Trophoblast cell (in vitro differentiated cells and primary cell): ENCODE data around the gene STXBP6.
A peak's percentile ranks its signal among the peaks of the same experiment; 100 is the strongest.

Experiments
- DNase-seq, 2 donors: peaks; one replicate each; pipeline ENCODE4 v3.0.0-alpha.2; 2016
- H2AFZ ChIP-seq: 2 replicates; pipeline ENCODE4 v1.6.1; 2013; ENCODE audit warnings: low read length, moderate library complexity, mild to moderate bottlenecking; ENCODE audit not compliant: insufficient read depth, poor library complexity
- H2AK5ac ChIP-seq: 2 replicates; pipeline ENCODE4 v1.6.1; 2013; ENCODE audit warnings: mild to moderate bottlenecking, low read length
- H2BK120ac ChIP-seq: 2 replicates; pipeline ENCODE4 v1.6.1; 2013; ENCODE audit warnings: low read length, mild to moderate bottlenecking, moderate library complexity; ENCODE audit not compliant: insufficient read depth, poor library complexity
- H2BK12ac ChIP-seq: 2 replicates; pipeline ENCODE4 v1.6.1; 2013; ENCODE audit warnings: mild to moderate bottlenecking, low read length, moderate library complexity
- H2BK5ac ChIP-seq: 2 replicates; pipeline ENCODE4 v1.6.1; 2013; ENCODE audit warnings: low read length, low read depth, moderate library complexity, mild to moderate bottlenecking; ENCODE audit not compliant: poor library complexity
- H3K14ac ChIP-seq: 2 replicates; pipeline ENCODE4 v1.6.1; 2013; ENCODE audit warnings: mild to moderate bottlenecking, low read length
- H3K18ac ChIP-seq: 2 replicates; pipeline ENCODE4 v1.6.1; 2013; ENCODE audit warnings: mild to moderate bottlenecking, low read length
- H3K23ac ChIP-seq: 2 replicates; pipeline ENCODE4 v1.6.1; 2013; ENCODE audit warnings: low read length
- H3K27ac ChIP-seq: 2 replicates; pipeline ENCODE4 v1.5.1; 2013; ENCODE audit warnings: low read depth, mild to moderate bottlenecking, inconsistent platforms, low read length, moderate library complexity
- H3K27me3 ChIP-seq: 2 replicates; pipeline ENCODE4 v1.6.1; 2013; ENCODE audit warnings: inconsistent platforms, mild to moderate bottlenecking, low read length, moderate library complexity; ENCODE audit not compliant: insufficient read depth
- H3K36me3 ChIP-seq, 2 experiments: 1 replicate in 1 of 2; 2 replicates in 1 of 2; pipeline ENCODE4 v1.6.1; 2013; ENCODE audit warnings: low read length in 2 of 2, mild to moderate bottlenecking in 2 of 2, moderate library complexity in 1 of 2; ENCODE audit not compliant: insufficient read depth in 2 of 2, control insufficient read depth in 1 of 2
- H3K4ac ChIP-seq: 2 replicates; pipeline ENCODE4 v1.6.1; 2013; ENCODE audit warnings: low read depth, mild to moderate bottlenecking, low read length, moderate library complexity
- H3K4me1 ChIP-seq, 2 experiments: 1 replicate in 1 of 2; 2 replicates in 1 of 2; pipeline ENCODE4 v1.6.1; 2013; ENCODE audit warnings: low read length in 2 of 2, mild to moderate bottlenecking in 2 of 2, moderate library complexity in 1 of 2; ENCODE audit not compliant: insufficient read depth in 2 of 2, control insufficient read depth in 1 of 2
- H3K4me2 ChIP-seq: 2 replicates; pipeline ENCODE4 v1.6.1; 2013; ENCODE audit warnings: inconsistent platforms, mild to moderate bottlenecking, low read length, moderate library complexity
- H3K4me3 ChIP-seq: 2 replicates; pipeline ENCODE4 v1.5.1; 2013; ENCODE audit warnings: mild to moderate bottlenecking, low read depth, low read length, inconsistent platforms
- H3K79me1 ChIP-seq: one replicate; pipeline ENCODE4 v1.6.1; 2013; ENCODE audit warnings: low read length
- H3K79me2 ChIP-seq: 2 replicates; pipeline ENCODE4 v1.6.1; 2013; ENCODE audit warnings: low read length, mild to moderate bottlenecking; ENCODE audit not compliant: control insufficient read depth, insufficient read depth, poor library complexity
- H3K9ac ChIP-seq: 2 replicates; pipeline ENCODE4 v1.6.1; 2013; ENCODE audit warnings: mild to moderate bottlenecking, low read length
- H3K9me3 ChIP-seq: 2 replicates; pipeline ENCODE4 v1.6.1; 2013; ENCODE audit warnings: low read depth, mild to moderate bottlenecking, control low read depth, inconsistent platforms, low read length; ENCODE audit not compliant: insufficient read depth
- H4K12ac ChIP-seq: 2 replicates; pipeline ENCODE4 v1.6.1; 2013; ENCODE audit warnings: low read depth, mild to moderate bottlenecking, low read length, moderate library complexity
- H4K8ac ChIP-seq: 2 replicates; pipeline ENCODE4 v1.6.1; 2013; ENCODE audit warnings: low read depth, mild to moderate bottlenecking, low read length, moderate library complexity
- H4K91ac ChIP-seq: one replicate; pipeline ENCODE4 v1.6.1; 2013; ENCODE audit warnings: low read depth, mild to moderate bottlenecking, low read length, moderate library complexity
- WGBS: extraction: QIAGEN DNeasy Blood & Tissue Kit; methylation state at CpG from one replicate; pipeline ENCODE4 v1.1.7; 2013; ENCODE audit warnings: missing lambda C conversion rate; ENCODE audit not compliant: insufficient read length, insufficient coverage; ENCODE audit errors: extremely low coverage; 5-methylcytosine and 5-hydroxymethylcytosine counted together

The STXBP6 gene

GRCh38 chr14:24986206-24986893 is 63.6 kb downstream of the STXBP6 start:
- H3K79me1 ChIP-seq: no peaks in the 10 kb centered on the region
- no peak overlapping the region for H2BK12ac ChIP-seq
- H3K14ac ChIP-seq: no peak overlapping the region
- H3K4me1 ChIP-seq: no peaks in the 10 kb centered on the region
- H3K27me3 ChIP-seq: peaks cover 2% of the 10 kb centered on the region
- H3K23ac ChIP-seq: no peak overlapping the region
- H3K18ac ChIP-seq: no peak overlapping the region
- DNase-seq: no peak
- no peak overlapping the region for H3K4ac ChIP-seq
- no peak overlapping the region for H3K9ac ChIP-seq
- no peak overlapping the region for H3K27ac ChIP-seq
- no peaks in the 10 kb centered on the region for H3K36me3 ChIP-seq
- no peaks in the 10 kb centered on the region for H3K9me3 ChIP-seq
- H3K4me3 ChIP-seq: no peak overlapping the region
- no peak overlapping the region for H2AK5ac ChIP-seq
- no peak overlapping the region for H2AFZ ChIP-seq
- H3K79me2 ChIP-seq: no peaks in the 10 kb centered on the region
- no peak overlapping the region for H4K91ac ChIP-seq
- H2BK5ac ChIP-seq: no peak overlapping the region
- no peak overlapping the region for H2BK120ac ChIP-seq
- no peak overlapping the region for H3K4me2 ChIP-seq
- no peak overlapping the region for H4K12ac ChIP-seq
- WGBS: no CpG with 5 or more reads among the region's 4 CpGs
- no peak overlapping the region for H4K8ac ChIP-seq

DNA sequence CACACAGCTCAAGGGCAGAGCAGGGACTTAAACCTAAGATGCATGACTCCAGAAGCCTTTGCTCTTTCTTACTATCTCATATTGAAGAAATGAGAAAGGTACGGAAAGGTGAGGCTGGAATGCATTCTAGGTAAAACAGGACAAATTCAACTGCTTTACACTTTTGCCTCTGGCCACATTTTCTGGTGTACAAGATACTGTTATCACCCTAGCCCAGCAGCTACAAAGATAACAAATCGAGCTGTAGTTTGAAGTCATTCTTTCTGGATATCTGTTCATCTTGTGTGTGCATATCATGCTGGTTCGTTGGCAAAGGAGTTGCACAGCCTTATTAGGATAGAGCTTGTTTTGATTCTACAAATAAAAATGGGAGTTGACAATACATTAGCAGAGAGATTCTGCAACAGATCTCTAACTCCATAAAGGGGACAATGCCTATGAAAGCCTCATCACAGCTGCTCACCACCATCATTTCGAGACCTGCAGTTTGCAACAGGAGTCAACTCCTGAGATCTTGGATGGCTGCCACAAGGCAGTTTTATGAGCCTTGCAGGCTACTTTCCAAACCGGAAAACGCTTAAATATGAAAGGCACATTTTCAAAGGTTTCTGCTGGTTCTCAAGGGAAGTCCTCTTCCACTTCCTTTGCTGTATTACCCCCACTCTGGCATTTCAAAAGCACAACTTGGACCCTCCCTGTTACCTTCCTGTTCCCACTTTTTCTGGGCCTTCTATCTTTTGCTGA is 64.9 kb downstream of the STXBP6 start:
- H3K4me2 ChIP-seq: no peak overlapping the region
- no peak overlapping the region for H3K27ac ChIP-seq
- no peak overlapping the region for H2BK12ac ChIP-seq
- H3K23ac ChIP-seq: no peak overlapping the region
- no peak overlapping the region for H3K4me3 ChIP-seq
- H2BK120ac ChIP-seq: no peak overlapping the region
- H2AK5ac ChIP-seq: no peak overlapping the region
- H4K91ac ChIP-seq: no peak overlapping the region
- H3K14ac ChIP-seq: no peak overlapping the region
- H3K4me1 ChIP-seq: no peaks in the 10 kb centered on the region
- WGBS: no CpG with 5 or more reads among the region's 6 CpGs
- H3K79me2 ChIP-seq: no peaks in the 10 kb centered on the region
- H2AFZ ChIP-seq: no peak overlapping the region
- H4K12ac ChIP-seq: no peak overlapping the region
- H3K18ac ChIP-seq: no peak overlapping the region
- H3K9me3 ChIP-seq: no peaks in the 10 kb centered on the region
- no peak overlapping the region for H3K4ac ChIP-seq
- peaks cover 2% of the 10 kb centered on the region for H3K27me3 ChIP-seq
- H2BK5ac ChIP-seq: no peak overlapping the region
- no peak overlapping the region for H3K9ac ChIP-seq
- peak; percentile 19 to 60 for DNase-seq
- no peaks in the 10 kb centered on the region for H3K36me3 ChIP-seq
- H4K8ac ChIP-seq: no peak overlapping the region
- no peaks in the 10 kb centered on the region for H3K79me1 ChIP-seq

- no peaks in the 10 kb centered on the region for H3K4me1 ChIP-seq
- H3K79me2 ChIP-seq: no peaks in the 10 kb centered on the region
- H3K4me2 ChIP-seq: no peak overlapping the region
- no peak overlapping the region for H3K4me3 ChIP-seq
- no peak overlapping the region for H2AFZ ChIP-seq
- H3K9ac ChIP-seq: no peak overlapping the region
- no peak overlapping the region for H3K18ac ChIP-seq
- no peak overlapping the region for H4K91ac ChIP-seq
- no peak overlapping the region for H3K14ac ChIP-seq
- H3K4ac ChIP-seq: no peak overlapping the region
- H3K9me3 ChIP-seq: no peaks in the 10 kb centered on the region
- H2BK5ac ChIP-seq: no peak overlapping the region
- H3K79me1 ChIP-seq: no peaks in the 10 kb centered on the region
- H3K23ac ChIP-seq: no peak overlapping the region
- no peak overlapping the region for H4K8ac ChIP-seq
- WGBS: no CpG with 5 or more reads among the region's 6 CpGs
- no peak overlapping the region for H4K12ac ChIP-seq
- DNase-seq: peak in 1 of 2 donors; percentile 35
- H2BK12ac ChIP-seq: no peak overlapping the region
- H2BK120ac ChIP-seq: no peak overlapping the region
- no peak overlapping the region for H3K27ac ChIP-seq
- H2AK5ac ChIP-seq: no peak overlapping the region
- H3K36me3 ChIP-seq: no peaks in the 10 kb centered on the region
- H3K27me3 ChIP-seq: peaks cover 2% of the 10 kb centered on the region
Measured at GRCh38 chr14:24982472-24983155, 67.3 kb downstream of the STXBP6 start.

- H3K9me3 ChIP-seq: no peaks in the 10 kb centered on the region
- no CpG with 5 or more reads among the region's 2 CpGs for WGBS
- H3K23ac ChIP-seq: no peak overlapping the region
- H3K4me2 ChIP-seq: no peak overlapping the region
- no peak overlapping the region for H2AFZ ChIP-seq
- H3K27ac ChIP-seq: no peak overlapping the region
- no peak overlapping the region for H2BK5ac ChIP-seq
- no peak overlapping the region for H4K8ac ChIP-seq
- no peak overlapping the region for H2BK12ac ChIP-seq
- H3K79me2 ChIP-seq: no peaks in the 10 kb centered on the region
- no peaks in the 10 kb centered on the region for H3K36me3 ChIP-seq
- no peak overlapping the region for H3K4me3 ChIP-seq
- no peak overlapping the region for H3K14ac ChIP-seq
- H4K91ac ChIP-seq: no peak overlapping the region
- H3K4ac ChIP-seq: no peak overlapping the region
- H3K27me3 ChIP-seq: no peaks in the 10 kb centered on the region
- no peak overlapping the region for H3K9ac ChIP-seq
- no peak overlapping the region for H2AK5ac ChIP-seq
- H3K4me1 ChIP-seq: no peaks in the 10 kb centered on the region
- no peak overlapping the region for H3K18ac ChIP-seq
- no peak overlapping the region for H2BK120ac ChIP-seq
- no peak for DNase-seq
- H4K12ac ChIP-seq: no peak overlapping the region
- H3K79me1 ChIP-seq: no peaks in the 10 kb centered on the region
Measured at GRCh38 chr14:24979725-24980239, 70.2 kb downstream of the STXBP6 start.
